HG03342 (cell line): ENCODE data around the gene RPS14.
A peak's percentile ranks its signal among the peaks of the same experiment; 100 is the strongest.

ENCODE experiments used
- ATAC-seq: cut with Tn5 transposase; IDR thresholded peaks from one replicate; pipeline ENCODE4 v1.9.1; 2021; ENCODE audit warnings: mild to moderate bottlenecking, moderate library complexity; ENCODE audit not compliant: unreplicated experiment

RPS14 gene

GRCh38 chr5:150402229-150402773 lies 47.2 kb downstream of the RPS14 start:
- no peak for ATAC-seq

- ATAC-seq: no peak
These were observed 47.9 kb downstream of the RPS14 start for GRCh38 chr5:150401376-150402228.

GRCh38 chr5:150401076-150401375 lies 48.5 kb downstream of the RPS14 start:
- no peak for ATAC-seq

GRCh38 chr5:150400316-150401075 lies 49.0 kb downstream of the RPS14 start:
- ATAC-seq: no peak

GRCh38 chr5:150399524-150400211 lies 49.9 kb downstream of the RPS14 start:
- ATAC-seq: peak; percentile 8

- ATAC-seq: peak; percentile 66
These were observed 50.6 kb downstream of the RPS14 start for GRCh38 chr5:150398722-150399523.

- ATAC-seq: peak; percentile 0
These were observed 51.5 kb downstream of the RPS14 start for GRCh38 chr5:150397782-150398721.

- ATAC-seq: no peak
These were observed 52.3 kb downstream of the RPS14 start for GRCh38 chr5:150397146-150397781.

- no peak for ATAC-seq
These were observed 53.3 kb downstream of the RPS14 start for GRCh38 chr5:150396267-150396666.

GRCh38 chr5:150395688-150395975 lies 53.9 kb downstream of the RPS14 start:
- ATAC-seq: no peak

GRCh38 chr5:150394912-150395687 lies 54.4 kb downstream of the RPS14 start:
- ATAC-seq: no peak

GRCh38 chr5:150394131-150394530 lies 55.4 kb downstream of the RPS14 start:
- peak; percentile 31 for ATAC-seq

- no peak for ATAC-seq
These were observed 56.4 kb downstream of the RPS14 start for GRCh38 chr5:150393096-150393645.

GRCh38 chr5:150392680-150393079 lies 56.9 kb downstream of the RPS14 start:
- no peak for ATAC-seq
